ENCODE data around the gene SLC16A8.

GRCh38 chr22:38041760-38042487, 42.1 kb downstream of the SLC16A8 start:
- TF ChIP-seq, protein P1, sequence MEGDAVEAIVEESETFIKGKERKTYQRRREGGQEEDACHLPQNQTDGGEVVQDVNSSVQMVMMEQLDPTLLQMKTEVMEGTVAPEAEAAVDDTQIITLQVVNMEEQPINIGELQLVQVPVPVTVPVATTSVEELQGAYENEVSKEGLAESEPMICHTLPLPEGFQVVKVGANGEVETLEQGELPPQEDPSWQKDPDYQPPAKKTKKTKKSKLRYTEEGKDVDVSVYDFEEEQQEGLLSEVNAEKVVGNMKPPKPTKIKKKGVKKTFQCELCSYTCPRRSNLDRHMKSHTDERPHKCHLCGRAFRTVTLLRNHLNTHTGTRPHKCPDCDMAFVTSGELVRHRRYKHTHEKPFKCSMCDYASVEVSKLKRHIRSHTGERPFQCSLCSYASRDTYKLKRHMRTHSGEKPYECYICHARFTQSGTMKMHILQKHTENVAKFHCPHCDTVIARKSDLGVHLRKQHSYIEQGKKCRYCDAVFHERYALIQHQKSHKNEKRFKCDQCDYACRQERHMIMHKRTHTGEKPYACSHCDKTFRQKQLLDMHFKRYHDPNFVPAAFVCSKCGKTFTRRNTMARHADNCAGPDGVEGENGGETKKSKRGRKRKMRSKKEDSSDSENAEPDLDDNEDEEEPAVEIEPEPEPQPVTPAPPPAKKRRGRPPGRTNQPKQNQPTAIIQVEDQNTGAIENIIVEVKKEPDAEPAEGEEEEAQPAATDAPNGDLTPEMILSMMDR (IDR thresholded peaks at IDR 0.05): no peak
- no peak for TF ChIP-seq EZH2 (IDR thresholded peaks at IDR 0.05)
- TF ChIP-seq EZH2phosphoT487 (IDR thresholded peaks at IDR 0.05): no peak
